Gastroesophageal sphincter (tissue), 4 donors: ENCODE data around the gene KAZN. TPM values are rescaled to one million over a fixed set of nuclear protein-coding genes. Genes with fewer than 3 reads are reported as not detected.

Experiments
- ATAC-seq: fragments of 150-250 bp; one replicate; pipeline ENCODE4 v1.9.1; 2016; ENCODE audit warnings: mild to moderate bottlenecking, moderate library complexity
- H3K27ac ChIP-seq, 4 donors: fragments of 200-600 bp; sonication (generic) in 3 of 4; 1 replicate in 3 of 4; 2 replicates in 1 of 4; pipeline ENCODE4 v1.5.1; 2016 to 2019
- H3K27me3 ChIP-seq: fragments of 200-600 bp; sonication (generic); one replicate; pipeline ENCODE4 v1.5.1; 2019
- H3K36me3 ChIP-seq, 2 donors: fragments of 200-600 bp; sonication (generic); one replicate each; pipeline ENCODE4 v1.5.1; 2019; ENCODE audit warnings: control low read depth in 1 of 2
- H3K4me1 ChIP-seq, 3 donors: fragments of 200-600 bp; sonication (generic); 1 replicate in 2 of 3; 2 replicates in 1 of 3; pipeline ENCODE4 v1.5.1; 2016 to 2019; ENCODE audit warnings: control low read depth in 2 of 3
- H3K4me3 ChIP-seq, 2 donors: fragments of 200-600 bp; sonication (generic); one replicate each; pipeline ENCODE4 v1.5.1; 2019; ENCODE audit warnings: mild to moderate bottlenecking in 1 of 2, moderate library complexity in 1 of 2
- H3K9me3 ChIP-seq, 3 donors: fragments of 200-600 bp; sonication (generic); one replicate each; pipeline ENCODE4 v1.5.1; 2017 to 2019; ENCODE audit warnings: control low read depth in 2 of 3
- EP300 ChIP-seq: sonication (generic); formaldehyde crosslinking; IDR thresholded peaks from one replicate; pipeline ENCODE4 v1.6.1; 2017; ENCODE audit warnings: antibody characterized with exemption, mild to moderate bottlenecking
- POLR2A ChIP-seq, 2 donors: fragments of 450-650 bp; IDR thresholded peaks; one replicate each; pipeline ENCODE4 v1.6.1; 2017; ENCODE audit warnings: antibody characterized with exemption in 2 of 2, mild to moderate bottlenecking in 2 of 2, moderate library complexity in 1 of 2
- POLR2AphosphoS5 ChIP-seq: sonication (generic); formaldehyde crosslinking; IDR thresholded peaks from one replicate; pipeline ENCODE4 v1.6.1; 2017; ENCODE audit warnings: antibody characterized with exemption
- WGBS, 2 donors: methylation state at CpG; one replicate each; pipeline ENCODE4 v1.1.5; 2018; ENCODE audit warnings: low coverage in 1 of 2; 5-methylcytosine and 5-hydroxymethylcytosine counted together
- total RNA-seq, 4 donors: library from RNA; depleted of rRNA; stranded (reverse); fragments of >200 nt; gene quantifications; one replicate each; pipeline ENCODE4 v1.1.0, GENCODE V29; 2016
- TF ChIP-seq, protein P1 (sequence below), 4 experiments: fragments of 200-600 bp in 2 of 4; fragments of 450-650 bp in 2 of 4; sonication (generic) in 1 of 4; IDR thresholded peaks; one replicate each; pipeline ENCODE4 v1.5.1; 2017 to 2019; ENCODE audit warnings: antibody characterized with exemption in 4 of 4, mild to moderate bottlenecking in 2 of 4, moderate library complexity in 2 of 4

Gene KAZN
- total RNA-seq, 4 donors from 2014 or later: 6.5 to 16.6 (median 11.5) TPM

DNA sequence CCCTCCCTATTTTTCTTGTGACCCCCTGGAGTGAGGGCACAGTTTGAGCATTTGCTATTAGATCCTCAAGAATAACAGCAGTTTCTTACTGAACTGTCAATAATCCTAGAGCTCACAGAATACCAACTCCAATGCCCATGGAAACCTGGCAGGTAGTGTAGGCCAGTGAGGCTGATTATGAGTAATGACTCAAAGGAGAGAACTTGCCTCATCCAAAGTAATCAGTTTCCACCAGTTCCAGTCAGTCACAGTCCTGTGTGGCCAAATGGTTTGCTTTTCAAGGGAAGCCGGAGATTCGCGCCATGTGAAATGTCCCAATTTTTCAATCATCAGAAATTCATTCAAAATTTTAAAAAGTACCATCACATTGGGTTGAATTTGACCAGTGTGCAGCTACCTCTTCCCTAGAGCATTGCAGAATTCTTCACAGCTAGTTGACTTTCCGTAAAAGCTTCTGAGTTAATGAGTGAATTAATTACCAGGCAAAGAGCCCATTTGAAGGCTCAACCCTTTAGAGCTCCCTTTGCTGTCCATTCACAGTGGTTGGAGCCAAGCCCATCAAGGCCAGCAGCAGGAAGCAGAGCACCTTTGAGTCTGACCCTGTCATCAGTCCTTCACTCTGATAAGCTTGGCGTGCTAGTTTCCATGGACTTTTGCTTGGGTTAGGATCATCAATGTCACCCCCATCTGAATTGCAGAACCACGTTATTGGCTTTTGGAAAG, 170.3 kb downstream of the KAZN start:
- H3K27me3 ChIP-seq: peaks cover 14% of the 10 kb centered on the region
- H3K36me3 ChIP-seq: no peaks in the 10 kb centered on the region
- no peak for ATAC-seq
- TF ChIP-seq POLR2AphosphoS5: no peak
- TF ChIP-seq, protein P1, sequence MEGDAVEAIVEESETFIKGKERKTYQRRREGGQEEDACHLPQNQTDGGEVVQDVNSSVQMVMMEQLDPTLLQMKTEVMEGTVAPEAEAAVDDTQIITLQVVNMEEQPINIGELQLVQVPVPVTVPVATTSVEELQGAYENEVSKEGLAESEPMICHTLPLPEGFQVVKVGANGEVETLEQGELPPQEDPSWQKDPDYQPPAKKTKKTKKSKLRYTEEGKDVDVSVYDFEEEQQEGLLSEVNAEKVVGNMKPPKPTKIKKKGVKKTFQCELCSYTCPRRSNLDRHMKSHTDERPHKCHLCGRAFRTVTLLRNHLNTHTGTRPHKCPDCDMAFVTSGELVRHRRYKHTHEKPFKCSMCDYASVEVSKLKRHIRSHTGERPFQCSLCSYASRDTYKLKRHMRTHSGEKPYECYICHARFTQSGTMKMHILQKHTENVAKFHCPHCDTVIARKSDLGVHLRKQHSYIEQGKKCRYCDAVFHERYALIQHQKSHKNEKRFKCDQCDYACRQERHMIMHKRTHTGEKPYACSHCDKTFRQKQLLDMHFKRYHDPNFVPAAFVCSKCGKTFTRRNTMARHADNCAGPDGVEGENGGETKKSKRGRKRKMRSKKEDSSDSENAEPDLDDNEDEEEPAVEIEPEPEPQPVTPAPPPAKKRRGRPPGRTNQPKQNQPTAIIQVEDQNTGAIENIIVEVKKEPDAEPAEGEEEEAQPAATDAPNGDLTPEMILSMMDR (IDR thresholded peaks at IDR 0.05): no peak
- no peak for TF ChIP-seq EP300
- TF ChIP-seq POLR2A (IDR thresholded peaks at IDR 0.05): no peak
- no peaks in the 10 kb centered on the region for H3K4me1 ChIP-seq
- 94 to 98% methylated on average over 4 to 6 of the region's 6 CpGs for WGBS, 2 donors
- H3K9me3 ChIP-seq: no peaks in the 10 kb centered on the region
- no peak overlapping the region for H3K27ac ChIP-seq
- no peak overlapping the region for H3K4me3 ChIP-seq

- ATAC-seq: no peak
- H3K27me3 ChIP-seq: peaks cover 11% of the 10 kb centered on the region
- H3K4me1 ChIP-seq: no peaks in the 10 kb centered on the region
- H3K27ac ChIP-seq: no peak overlapping the region
- no peak for TF ChIP-seq POLR2AphosphoS5
- no peak for TF ChIP-seq POLR2A (IDR thresholded peaks at IDR 0.05)
- TF ChIP-seq, protein P1 (IDR thresholded peaks at IDR 0.05): no peak
- no peak for TF ChIP-seq EP300
- no peak overlapping the region for H3K4me3 ChIP-seq
- WGBS, 2 donors: 90 to 96% methylated on average over 6 to 11 of the region's 12 CpGs
- H3K36me3 ChIP-seq: no peaks in the 10 kb centered on the region
- no peaks in the 10 kb centered on the region for H3K9me3 ChIP-seq
These were observed 171.2 kb downstream of the KAZN start for GRCh38 chr1:14769486-14770274.

DNA sequence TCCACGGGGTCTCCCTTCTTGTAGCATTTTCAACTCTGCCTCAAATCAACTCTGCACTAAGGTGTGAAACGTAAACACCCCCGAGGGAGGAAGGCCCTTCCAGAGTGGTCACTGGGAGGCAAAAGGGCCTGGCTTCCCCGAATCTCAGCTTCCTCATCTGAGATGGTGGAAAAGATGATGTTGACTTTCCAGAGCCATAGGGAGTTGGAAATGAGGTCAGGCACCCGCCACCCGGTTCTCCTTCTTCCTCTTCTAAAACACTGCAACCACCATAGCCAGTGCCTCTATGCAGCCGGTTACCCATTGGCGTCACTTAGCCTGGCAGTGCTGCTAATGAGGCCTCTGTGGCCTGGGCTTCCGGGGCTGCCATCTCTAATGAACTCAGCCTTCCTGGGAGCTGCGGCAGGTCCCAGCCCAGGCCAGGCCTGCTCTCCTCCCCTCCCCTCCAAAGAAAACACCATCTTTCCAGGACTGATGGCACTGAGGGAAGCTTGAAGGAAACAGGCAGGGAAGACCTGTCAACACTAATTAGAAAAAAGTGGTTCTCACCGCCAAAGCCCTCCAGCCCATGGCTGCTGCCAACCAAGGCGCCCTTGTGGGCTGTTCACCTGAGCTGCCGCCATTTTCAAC, 175.0 kb downstream of the KAZN start:
- no peaks in the 10 kb centered on the region for H3K9me3 ChIP-seq
- H3K36me3 ChIP-seq: no peaks in the 10 kb centered on the region
- ATAC-seq: no peak
- no peak overlapping the region for H3K4me3 ChIP-seq
- no peaks in the 10 kb centered on the region for H3K27me3 ChIP-seq
- no peaks in the 10 kb centered on the region for H3K4me1 ChIP-seq
- 80 to 100% methylated on average over 1 to 8 of the region's 13 CpGs for WGBS, 2 donors
- H3K27ac ChIP-seq: no peak overlapping the region
- TF ChIP-seq EP300: no peak
- no peak for TF ChIP-seq POLR2AphosphoS5
- TF ChIP-seq POLR2A (IDR thresholded peaks at IDR 0.05): no peak

DNA sequence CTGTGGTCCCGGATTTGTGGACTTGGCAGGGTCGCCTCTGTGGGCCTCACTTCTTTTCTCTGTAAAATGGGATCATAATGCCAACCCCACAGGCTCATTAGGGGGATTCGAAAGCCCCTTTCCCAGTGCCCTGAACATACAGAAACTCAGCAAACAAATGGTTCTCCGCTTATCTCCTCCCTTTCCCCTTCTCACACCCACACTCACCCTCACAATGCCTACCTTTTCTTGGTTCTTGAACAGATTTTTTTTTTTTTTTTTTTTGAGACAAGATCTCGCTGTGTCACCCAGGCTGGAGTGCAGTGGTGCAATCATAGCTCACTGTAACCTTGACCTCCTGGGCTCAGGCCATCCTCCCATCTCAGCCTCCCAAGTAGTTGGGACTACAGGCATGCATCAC, 175.7 kb downstream of the KAZN start:
- H3K27ac ChIP-seq: no peak overlapping the region
- ATAC-seq: no peak

DNA sequence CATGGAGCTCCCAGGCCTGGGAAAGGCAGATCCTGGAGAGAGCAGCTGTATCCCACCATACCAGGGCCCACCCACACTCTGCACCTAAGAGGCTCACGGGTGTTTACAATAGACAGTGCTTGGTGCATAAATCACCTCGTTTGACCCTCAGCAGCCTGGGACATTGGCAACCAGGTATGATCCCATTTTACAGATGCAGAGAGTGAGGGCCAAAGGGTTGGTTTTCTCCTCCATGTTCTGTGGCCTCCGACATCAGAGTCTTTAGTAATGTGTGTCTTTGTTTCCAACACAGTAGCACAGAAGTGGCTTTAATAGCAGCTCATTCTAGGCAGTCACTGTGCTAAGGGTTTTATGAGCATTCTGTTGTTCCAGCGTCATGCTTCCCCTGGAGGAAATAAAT, 176.5 kb downstream of the KAZN start:
- WGBS, 2 donors: 79 to 88% methylated on average over 3 to 4 of the region's 4 CpGs
- TF ChIP-seq, protein P1 (IDR thresholded peaks at IDR 0.05): no peak
- no peak for TF ChIP-seq EP300

More for the DNA sequence above, 175.7 kb downstream of the KAZN start:
- Histone ChIP-seq H3K36me3 (no peaks in the 10 kb centered on the region), H3K4me1 (no peaks in the 10 kb centered on the region), H3K4me3 (no peak overlapping the region), H3K9me3 (no peaks in the 10 kb centered on the region), H3K27me3 (no peaks in the 10 kb centered on the region)
- TF ChIP-seq POLR2A (IDR thresholded peaks at IDR 0.05): no peak
- no peak for TF ChIP-seq EP300
- no peak for TF ChIP-seq POLR2AphosphoS5
- TF ChIP-seq, protein P1 (IDR thresholded peaks at IDR 0.05): no peak
- WGBS, 2 donors: 97% methylated on average over 5 of the region's 5 CpGs; no CpG with 5 or more reads in 1 of the 2 donors

More for the DNA sequence above, 176.5 kb downstream of the KAZN start:
- Histone ChIP-seq H3K27ac (no peak overlapping the region), H3K4me1 (no peaks in the 10 kb centered on the region), H3K36me3 (no peaks in the 10 kb centered on the region), H3K4me3 (no peak overlapping the region), H3K9me3 (no peaks in the 10 kb centered on the region), H3K27me3 (no peaks in the 10 kb centered on the region)
- no peak for ATAC-seq
